Left lung (tissue), 10 donors: ENCODE results near the gene OVAAL. TPM values are rescaled to one million over a fixed set of nuclear protein-coding genes. Genes with fewer than 3 reads are reported as not detected.

Source experiments
- ATAC-seq: fragments of 200-7000 bp; cut with Tn5 transposase; one replicate; pipeline ENCODE4 v1.9.1; 2020; ENCODE audit warnings: moderate library complexity
- DNase-seq, 4 donors: peaks; one replicate each; pipeline ENCODE4 v3.0.0-alpha.2; 2013 to 2020
- H3K27ac ChIP-seq, 2 donors: fragments of 200-600 bp; sonication (generic) in 1 of 2; one replicate each; pipeline versions ENCODE4 v1.5.0 to v1.8.0; 2020 to 2021
- H3K27me3 ChIP-seq, 2 donors: fragments of 200-600 bp; sonication (generic) in 1 of 2; one replicate each; pipeline versions ENCODE4 v1.5.0 to v1.8.0; 2020 to 2021
- H3K36me3 ChIP-seq, 2 donors: fragments of 200-600 bp; sonication (generic) in 1 of 2; one replicate each; pipeline versions ENCODE4 v1.5.0 to v1.8.0; 2020 to 2021
- H3K4me1 ChIP-seq, 2 donors: fragments of 200-600 bp; one replicate each; pipeline ENCODE4 v1.8.0; 2021
- H3K4me3 ChIP-seq, 2 donors: fragments of 200-600 bp; sonication (generic) in 1 of 2; one replicate each; pipeline versions ENCODE4 v1.5.0 to v1.8.0; 2020 to 2021; ENCODE audit warnings: mild to moderate bottlenecking in 1 of 2
- H3K9me3 ChIP-seq, 2 donors: fragments of 200-600 bp; sonication (generic) in 1 of 2; one replicate each; pipeline versions ENCODE4 v1.5.0 to v1.8.0; 2020 to 2021
- intact Hi-C, 2 donors: fragments of 100-400 bp; cut with DNase I; formaldehyde crosslinking; loops; one replicate each; pipeline versions ENCODE4 v1.11.2 to v1.14.2; 2022
- polyA plus RNA-seq, 6 donors: library from polyadenylated mRNA; unstranded; fragments of 120-200 nt; gene quantifications; one replicate each; pipeline ENCODE4 v1.2.1, GENCODE V29; 2013; ENCODE audit not compliant: insufficient read length in 6 of 6
- total RNA-seq, 2 donors: library from RNA; stranded (reverse); fragmentation: NEBNext Ultra II Directional; extraction: Animal tissue kit (Norgen Biotek cat#: 25700); gene quantifications; one replicate each; pipeline ENCODE4 v1.2.1, GENCODE V29; 2021
- TF ChIP-seq, protein P1 (sequence below), 2 donors: fragments of 200-600 bp; sonication (generic) in 1 of 2; IDR thresholded peaks; one replicate each; pipeline versions ENCODE4 v1.5.0 to v1.8.0; 2021; ENCODE audit warnings: antibody characterized with exemption in 2 of 2
- donor health status: DM: no; HTN: yes; CAD: no.
- donor health status: DM: no; HTN: no; CAD: no.

The OVAAL gene
- total and polyA plus RNA-seq, 8 donors = not detected

DNA sequence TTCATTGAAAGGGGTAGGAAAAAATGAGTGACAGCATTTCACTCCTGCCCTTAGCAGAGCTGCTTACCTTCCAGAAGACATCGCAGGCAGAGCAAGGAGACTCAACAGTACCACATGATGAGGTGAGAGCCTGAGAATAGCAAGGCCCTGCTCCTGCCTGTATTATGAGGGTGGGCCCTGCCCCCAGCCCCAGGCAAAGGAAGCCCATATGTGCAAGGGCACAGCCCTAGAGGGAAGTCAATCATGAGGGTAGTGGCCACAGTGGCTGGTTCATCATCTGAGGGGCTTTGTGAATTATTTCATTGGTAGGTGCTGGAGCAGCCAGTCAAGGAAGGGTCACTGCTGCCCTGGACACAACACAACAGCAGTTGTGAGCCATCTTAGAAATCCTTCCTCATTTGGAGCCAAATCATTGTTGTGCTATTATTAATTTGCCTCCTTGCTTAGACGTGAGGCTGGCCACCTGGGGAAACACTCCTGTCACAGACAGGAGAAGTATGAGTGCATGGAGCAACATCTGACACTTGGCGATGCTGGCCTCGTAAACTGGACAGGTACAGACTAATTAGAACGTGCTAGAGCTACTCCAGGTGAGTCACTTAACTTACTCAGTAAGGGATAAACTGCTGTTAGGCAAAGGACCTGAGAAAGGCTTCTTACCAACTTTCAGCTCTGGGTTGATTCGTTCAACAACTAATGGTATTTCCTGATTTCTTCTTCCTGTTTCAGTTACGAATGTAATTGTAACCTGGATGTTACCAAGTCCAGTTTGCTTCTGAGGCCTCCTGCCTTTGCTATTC lies 33.6 kb upstream of the OVAAL start:
- ATAC-seq = no peak
- Histone ChIP-seq H3K4me1 (peaks cover 5 to 20% of the 10 kb centered on the region in 2 donors), H3K36me3 (no peaks in the 10 kb centered on the region), H3K27me3 (no peaks in the 10 kb centered on the region), H3K4me3 (no peak overlapping the region), H3K9me3 (no peaks in the 10 kb centered on the region), H3K27ac (no peak overlapping the region)
- TF ChIP-seq, protein P1, sequence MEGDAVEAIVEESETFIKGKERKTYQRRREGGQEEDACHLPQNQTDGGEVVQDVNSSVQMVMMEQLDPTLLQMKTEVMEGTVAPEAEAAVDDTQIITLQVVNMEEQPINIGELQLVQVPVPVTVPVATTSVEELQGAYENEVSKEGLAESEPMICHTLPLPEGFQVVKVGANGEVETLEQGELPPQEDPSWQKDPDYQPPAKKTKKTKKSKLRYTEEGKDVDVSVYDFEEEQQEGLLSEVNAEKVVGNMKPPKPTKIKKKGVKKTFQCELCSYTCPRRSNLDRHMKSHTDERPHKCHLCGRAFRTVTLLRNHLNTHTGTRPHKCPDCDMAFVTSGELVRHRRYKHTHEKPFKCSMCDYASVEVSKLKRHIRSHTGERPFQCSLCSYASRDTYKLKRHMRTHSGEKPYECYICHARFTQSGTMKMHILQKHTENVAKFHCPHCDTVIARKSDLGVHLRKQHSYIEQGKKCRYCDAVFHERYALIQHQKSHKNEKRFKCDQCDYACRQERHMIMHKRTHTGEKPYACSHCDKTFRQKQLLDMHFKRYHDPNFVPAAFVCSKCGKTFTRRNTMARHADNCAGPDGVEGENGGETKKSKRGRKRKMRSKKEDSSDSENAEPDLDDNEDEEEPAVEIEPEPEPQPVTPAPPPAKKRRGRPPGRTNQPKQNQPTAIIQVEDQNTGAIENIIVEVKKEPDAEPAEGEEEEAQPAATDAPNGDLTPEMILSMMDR (IDR thresholded peaks at IDR 0.05) = no peak
- intact Hi-C loops = no loop called here
- DNase-seq = no peak

DNA sequence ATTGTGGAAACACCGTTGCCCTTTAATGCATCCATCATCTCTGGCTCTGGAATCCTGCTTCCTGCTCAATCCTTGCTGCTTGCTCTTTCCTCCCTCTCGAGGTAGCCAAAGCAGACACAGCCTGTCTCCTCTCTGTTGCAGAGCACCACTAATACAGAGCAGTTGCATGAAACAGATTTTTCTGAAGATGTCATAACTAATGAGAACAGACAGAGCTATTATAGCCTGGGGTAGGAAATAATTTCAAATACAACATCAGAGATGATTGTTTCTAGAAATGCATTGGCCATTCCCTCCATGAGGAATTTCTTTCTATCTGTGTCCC lies 33.1 kb upstream of the OVAAL start:
- Histone ChIP-seq H3K9me3 (no peaks in the 10 kb centered on the region), H3K4me1 (peaks cover 7 to 24% of the 10 kb centered on the region in 2 donors), H3K27me3 (no peaks in the 10 kb centered on the region), H3K27ac (no peak overlapping the region), H3K4me3 (no peak overlapping the region), H3K36me3 (no peaks in the 10 kb centered on the region)
- DNase-seq (no peak), ATAC-seq (no peak)
- intact Hi-C loops = no loop called here
- TF ChIP-seq, protein P1 (IDR thresholded peaks at IDR 0.05) = no peak

DNA sequence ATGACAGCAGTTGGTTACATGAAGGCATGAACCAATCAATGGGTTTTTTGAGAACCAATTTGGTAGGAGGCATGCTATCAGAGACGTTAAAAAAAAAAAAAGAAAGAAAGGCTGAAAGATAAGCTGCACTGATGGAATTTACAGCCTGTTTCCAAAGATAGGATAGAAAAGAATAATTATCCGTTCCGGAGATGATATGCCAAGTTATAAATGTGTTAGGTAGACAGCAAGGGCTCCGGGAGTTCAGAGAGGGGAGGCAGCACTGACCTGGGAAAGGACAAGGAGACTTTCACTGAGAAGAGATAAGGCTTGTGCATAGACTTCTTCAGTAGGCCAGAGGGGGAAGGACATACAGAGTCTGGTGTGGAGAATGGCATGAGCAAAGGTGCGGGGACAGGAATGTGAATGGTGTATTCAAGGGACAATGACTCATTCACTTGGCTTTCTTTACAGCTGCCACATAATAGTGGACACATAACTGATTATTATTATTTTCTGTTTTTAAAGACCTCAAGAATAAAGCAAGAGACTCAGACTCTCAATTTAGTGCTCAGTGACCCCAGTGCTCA lies 31.6 kb upstream of the OVAAL start:
- no peaks in the 10 kb centered on the region for H3K9me3 ChIP-seq
- no peak overlapping the region for H3K27ac ChIP-seq
- peak; percentile 52 for ATAC-seq
- no peak overlapping the region for H3K4me3 ChIP-seq
- TF ChIP-seq, protein P1 (IDR thresholded peaks at IDR 0.05) = no peak
- peaks cover 7 to 29% of the 10 kb centered on the region in 2 donors for H3K4me1 ChIP-seq
- no peaks in the 10 kb centered on the region for H3K36me3 ChIP-seq
- no peaks in the 10 kb centered on the region for H3K27me3 ChIP-seq
- DNase-seq = no peak
- intact Hi-C loops = no loop called here

DNA sequence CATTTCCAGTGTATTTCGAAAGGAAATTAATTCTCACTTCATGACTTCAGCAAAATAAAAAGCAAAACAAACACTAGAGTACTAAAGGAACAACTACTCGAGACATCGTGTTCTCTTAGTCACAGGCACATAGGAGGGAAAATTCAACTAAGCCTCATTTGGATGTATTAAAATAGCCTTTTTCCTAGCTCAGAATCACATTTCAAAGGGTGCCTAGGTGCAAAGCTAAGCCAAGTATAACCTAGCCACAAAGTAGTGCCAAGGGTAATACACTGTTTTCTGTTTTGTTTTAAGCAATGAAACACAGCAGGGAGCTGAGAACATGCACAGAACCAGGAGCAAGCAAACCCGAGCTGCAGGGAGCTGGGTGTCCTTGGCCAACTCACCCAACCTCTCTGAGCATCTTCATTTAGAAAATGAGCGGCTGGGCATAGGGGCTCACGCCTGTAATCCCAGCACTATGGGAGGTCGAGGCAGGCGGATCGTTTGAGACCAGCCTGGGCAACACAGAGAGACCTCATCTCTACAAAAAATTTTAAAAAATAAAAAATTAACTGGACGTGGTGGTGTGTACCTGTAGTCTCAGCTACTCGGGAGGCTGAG lies 29.8 kb upstream of the OVAAL start:
- H3K4me3 ChIP-seq = no peak overlapping the region
- ATAC-seq (peak; percentile 66), DNase-seq (no peak)
- TF ChIP-seq, protein P1 (IDR thresholded peaks at IDR 0.05) = no peak
- H3K4me1 ChIP-seq = peaks cover 7 to 37% of the 10 kb centered on the region in 2 donors
- no peaks in the 10 kb centered on the region for H3K27me3 ChIP-seq
- intact Hi-C loops = no loop called here
- H3K9me3 ChIP-seq = no peaks in the 10 kb centered on the region
- peak overlapping the region; percentile 68 to 69 for H3K27ac ChIP-seq
- H3K36me3 ChIP-seq = no peaks in the 10 kb centered on the region

DNA sequence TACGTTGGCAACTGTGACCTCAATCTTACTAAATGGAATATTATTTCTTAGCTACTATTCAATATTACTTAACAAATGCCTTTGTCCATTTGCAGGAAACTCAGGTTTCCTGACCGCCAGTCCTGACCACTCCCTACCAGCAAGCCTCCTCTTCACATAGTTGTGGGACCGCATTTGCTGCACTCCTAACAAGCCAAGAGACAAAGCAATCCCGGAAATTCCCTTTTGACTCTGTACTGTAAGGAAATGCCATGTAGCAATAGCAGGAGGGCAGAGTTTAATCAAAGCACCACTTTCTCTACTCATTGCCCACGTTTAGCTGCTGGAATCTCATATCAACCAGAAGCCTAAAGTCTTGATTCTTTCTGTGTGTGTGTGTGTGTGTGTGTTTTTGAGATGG lies 28.3 kb upstream of the OVAAL start:
- no peaks in the 10 kb centered on the region for H3K27me3 ChIP-seq
- peak in 2 of 4 donors; percentile 51 to 69 for DNase-seq
- H3K4me1 ChIP-seq = peaks cover 7 to 30% of the 10 kb centered on the region in 2 donors
- peak overlapping the region; percentile 68 to 69 for H3K27ac ChIP-seq
- TF ChIP-seq, protein P1 (IDR thresholded peaks at IDR 0.05) = no peak
- H3K9me3 ChIP-seq = no peaks in the 10 kb centered on the region
- intact Hi-C loops = no loop called here
- no peaks in the 10 kb centered on the region for H3K36me3 ChIP-seq
- ATAC-seq = peak; percentile 84
- no peak overlapping the region for H3K4me3 ChIP-seq
